Activated CD8-positive, alpha-beta memory T cell treated with anti-CD3 and anti-CD28 coated beads for 4 hours (primary cell): ENCODE results near the gene PIK3C2G.
"Not testable (repeated sequence)": the region's sequence is repeated elsewhere in the genome, so short reads cannot be mapped to it uniquely, and the experiment has no call there.

Experiments used
- DNase-seq, 2 donors: peaks; one replicate each; pipeline ENCODE4 v3.0.0-alpha.2; 2020; ENCODE audit warnings: low read depth in 2 of 2

Gene PIK3C2G

DNA sequence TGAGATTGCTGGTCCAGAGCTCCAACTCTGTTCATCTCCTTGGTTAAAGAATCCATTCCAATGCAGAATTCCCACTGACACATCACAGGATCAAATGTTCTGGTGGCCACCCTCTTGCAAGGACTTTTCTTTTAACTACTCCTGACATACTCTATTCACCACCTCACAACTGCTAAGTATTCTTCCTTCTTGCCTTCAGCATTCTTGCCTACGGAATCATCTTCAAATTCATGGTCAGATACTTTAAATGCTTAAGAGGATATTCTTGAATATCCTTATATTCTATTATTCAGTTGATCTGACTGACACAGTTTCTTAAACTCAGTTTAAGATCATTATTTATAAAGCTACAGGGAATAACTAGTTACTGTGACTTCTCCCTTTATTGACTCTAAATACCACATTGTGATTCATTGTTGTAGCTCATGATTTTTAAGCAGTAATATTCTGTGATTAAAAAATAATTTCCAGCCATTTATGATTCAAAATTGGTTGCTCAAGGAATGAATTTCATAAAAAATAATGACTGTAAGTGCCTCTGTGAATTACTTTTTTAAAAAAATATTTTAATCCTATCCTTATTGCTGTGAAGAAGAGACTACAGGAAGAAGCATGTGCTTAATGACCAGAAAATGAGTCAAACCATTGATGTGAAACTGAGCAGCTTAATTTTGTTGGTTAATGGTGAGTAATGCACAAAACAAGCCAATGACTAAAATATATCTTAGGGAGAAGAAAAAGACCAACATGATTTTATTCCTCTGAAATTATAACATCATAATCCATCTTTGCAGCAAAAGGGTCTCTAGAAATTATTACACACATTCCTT lies 207.1 kb downstream of the PIK3C2G start:
- DNase-seq: no peak

DNA sequence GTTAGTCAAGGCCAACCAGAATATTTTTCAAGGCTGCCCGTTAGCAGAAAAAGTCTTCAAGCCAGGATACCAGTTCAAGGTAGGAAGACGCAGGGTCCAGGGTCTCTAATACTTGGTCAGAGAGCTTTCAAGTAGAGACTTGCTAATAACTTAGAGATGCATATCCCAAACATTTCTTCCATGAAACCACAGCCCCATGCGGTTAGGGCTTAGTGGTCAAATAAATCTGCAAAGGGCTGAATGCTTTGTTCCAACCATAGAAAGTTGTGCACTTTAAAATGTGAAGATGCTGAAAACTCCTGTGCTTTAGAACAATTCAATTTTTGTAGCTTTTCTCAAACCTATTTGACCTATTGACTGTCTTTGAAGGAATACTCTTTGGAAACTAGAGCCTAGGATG lies 208.9 kb downstream of the PIK3C2G start:
- no peak for DNase-seq

DNA sequence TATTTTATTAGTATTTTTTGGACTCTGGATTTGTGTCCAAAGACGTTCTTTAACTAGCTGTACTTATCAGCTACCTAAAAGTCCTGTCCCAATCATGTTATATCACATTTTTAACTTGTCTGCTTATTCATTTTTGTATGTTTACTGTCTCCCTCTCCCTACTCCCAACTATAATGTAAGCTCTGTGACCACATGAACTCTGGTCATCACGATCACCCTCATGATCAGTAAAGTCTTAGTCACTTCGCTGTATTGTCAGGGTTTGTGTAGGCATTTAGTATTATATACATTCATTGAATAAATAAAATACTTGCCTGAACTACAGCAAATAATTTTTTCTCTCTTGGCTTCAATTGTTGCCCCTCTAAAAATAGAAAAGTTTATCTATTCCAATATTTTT lies 211.0 kb downstream of the PIK3C2G start:
- DNase-seq: no peak

- DNase-seq: no peak
These were observed 211.5 kb downstream of the PIK3C2G start for GRCh38 chr12:18472806-18473205.

GRCh38 chr12:18476861-18477260 lies 215.5 kb downstream of the PIK3C2G start:
- no peak for DNase-seq

GRCh38 chr12:18479256-18479655 lies 217.9 kb downstream of the PIK3C2G start:
- no peak for DNase-seq

GRCh38 chr12:18482601-18483120 lies 221.3 kb downstream of the PIK3C2G start:
- no peak for DNase-seq

GRCh38 chr12:18483698-18484325 lies 222.5 kb downstream of the PIK3C2G start:
- no peak for DNase-seq

DNA sequence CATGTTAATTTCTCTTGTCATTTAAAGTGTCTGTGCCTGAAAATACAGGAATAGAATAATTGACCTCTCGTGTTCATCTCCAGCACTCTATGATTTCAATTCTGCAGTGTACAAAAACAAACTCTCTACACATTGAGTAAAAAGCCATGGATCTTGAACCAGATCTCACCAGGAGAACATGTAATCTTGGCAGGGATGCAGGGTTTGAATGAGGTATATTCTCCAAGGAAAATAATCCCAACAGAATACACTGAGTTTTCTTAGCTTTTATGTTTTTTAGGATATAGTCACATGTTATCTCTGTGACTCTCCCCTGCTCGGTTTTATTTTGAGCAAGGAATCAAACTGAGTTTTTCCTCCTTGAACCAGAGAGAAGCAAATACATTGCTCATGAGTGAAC lies 224.7 kb downstream of the PIK3C2G start:
- DNase-seq: no peak

- no peak for DNase-seq
These were observed 226.2 kb downstream of the PIK3C2G start for GRCh38 chr12:18487509-18487908.

- DNase-seq: no peak
These were observed 231.2 kb downstream of the PIK3C2G start for GRCh38 chr12:18492372-18493025.

DNA sequence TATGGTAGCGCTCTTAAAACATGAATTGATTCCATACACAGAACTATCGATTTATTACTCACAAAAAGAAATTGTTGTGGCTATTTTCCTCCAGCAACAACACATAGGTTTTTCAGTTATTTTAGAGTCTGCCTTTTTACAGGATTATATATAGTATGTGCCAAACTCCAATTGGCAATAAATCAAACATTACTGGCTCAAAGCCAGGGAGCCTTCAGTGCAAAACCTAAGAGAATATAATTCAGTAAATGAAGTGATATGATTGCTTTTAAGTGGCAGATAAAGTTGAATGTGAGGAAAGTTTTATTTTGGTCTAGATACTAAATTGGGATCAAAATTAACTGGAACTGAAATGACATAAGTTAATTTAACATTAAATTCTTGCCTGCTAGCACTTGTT lies 234.8 kb downstream of the PIK3C2G start:
- DNase-seq: no peak

DNA sequence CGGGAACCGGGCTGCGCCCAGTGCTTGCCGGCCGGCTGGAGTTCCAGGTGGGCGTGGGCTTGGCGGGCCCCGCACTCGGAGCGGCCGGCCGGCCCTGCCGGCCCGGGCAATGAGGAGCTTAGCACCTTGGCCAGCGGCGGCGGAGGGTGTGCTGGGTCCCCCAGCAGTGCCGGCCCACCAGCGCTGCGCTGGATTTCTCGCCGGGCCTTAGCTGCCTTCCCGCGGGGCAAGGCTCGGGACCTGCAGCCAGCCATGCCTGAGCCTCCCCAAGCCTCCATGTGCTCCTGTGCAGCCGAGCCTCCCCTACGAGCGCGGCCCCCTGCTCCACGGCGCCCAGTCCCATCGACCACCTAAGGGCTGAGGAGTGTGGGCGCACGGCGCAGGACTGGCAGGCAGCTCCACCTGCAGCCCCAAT lies 238.8 kb downstream of the PIK3C2G start:
- DNase-seq: not testable (repeated sequence)

DNA sequence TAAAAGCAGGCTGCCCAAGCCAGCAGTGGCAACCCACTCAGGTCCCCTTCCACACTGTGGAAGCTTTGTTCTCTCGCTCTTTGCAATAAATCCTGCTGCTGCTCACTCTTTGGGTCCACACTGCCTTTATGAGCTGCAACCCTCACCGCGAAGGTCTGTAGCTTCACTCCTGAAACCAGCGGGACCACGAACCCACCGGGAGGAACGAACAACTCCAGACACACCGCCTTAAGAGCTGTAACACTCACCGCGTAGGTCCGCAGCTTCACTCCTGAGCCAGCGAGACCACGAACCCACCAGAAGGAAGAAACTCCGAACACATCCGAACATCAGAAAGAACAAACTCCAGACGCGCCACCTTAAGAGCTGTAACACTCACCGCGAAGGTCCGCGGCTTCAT lies 239.4 kb downstream of the PIK3C2G start:
- DNase-seq: not testable (repeated sequence)

GRCh38 chr12:18502422-18502968 lies 241.2 kb downstream of the PIK3C2G start:
- no peak for DNase-seq

GRCh38 chr12:18521461-18521860 lies 260.1 kb downstream of the PIK3C2G start:
- no peak for DNase-seq

- no peak for DNase-seq
These were observed 261.5 kb downstream of the PIK3C2G start for GRCh38 chr12:18522806-18523205.

DNA sequence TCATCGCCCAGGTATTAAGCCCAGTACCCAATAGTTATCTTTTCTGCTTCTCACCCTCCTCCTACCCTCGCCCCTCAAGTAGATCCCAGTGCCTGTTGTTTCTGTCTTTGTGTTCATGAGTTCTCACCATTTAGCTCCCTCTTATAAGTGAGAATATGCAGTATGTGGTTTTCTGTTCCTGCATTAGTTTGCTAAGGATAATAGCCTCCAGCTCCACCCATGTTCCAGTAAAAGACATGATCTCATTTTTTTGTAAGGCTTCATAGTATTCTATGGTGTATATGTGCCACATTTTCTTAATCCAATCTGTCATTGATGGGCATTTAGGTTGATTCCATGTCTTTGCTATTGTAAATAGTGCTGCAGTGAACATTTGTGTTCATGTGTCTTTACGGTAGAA lies 281.2 kb downstream of the PIK3C2G start:
- DNase-seq: not testable (repeated sequence)

DNA sequence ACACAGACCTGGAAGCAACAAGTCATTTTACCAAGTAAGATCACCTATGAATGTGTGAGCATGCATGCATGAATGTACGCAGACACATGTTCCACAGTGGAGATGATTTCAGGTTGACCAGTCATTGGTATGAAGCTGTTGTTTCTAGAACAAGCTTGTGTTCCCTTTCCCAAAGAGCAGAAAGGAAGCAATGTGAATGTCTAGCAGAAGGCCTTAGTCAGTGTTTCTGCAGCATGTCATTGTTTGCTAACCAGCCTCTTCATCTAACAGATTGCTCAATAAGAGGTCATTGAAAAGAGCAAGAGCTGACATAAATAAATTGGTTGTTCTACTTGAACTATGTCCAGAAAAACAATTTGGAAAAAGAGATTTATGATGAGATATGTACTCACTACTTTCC lies 285.1 kb downstream of the PIK3C2G start:
- DNase-seq: no peak

- no peak for DNase-seq
These were observed 288.3 kb downstream of the PIK3C2G start for GRCh38 chr12:18549598-18549997.

GRCh38 chr12:18551106-18551505 lies 289.8 kb downstream of the PIK3C2G start:
- DNase-seq: no peak

DNA sequence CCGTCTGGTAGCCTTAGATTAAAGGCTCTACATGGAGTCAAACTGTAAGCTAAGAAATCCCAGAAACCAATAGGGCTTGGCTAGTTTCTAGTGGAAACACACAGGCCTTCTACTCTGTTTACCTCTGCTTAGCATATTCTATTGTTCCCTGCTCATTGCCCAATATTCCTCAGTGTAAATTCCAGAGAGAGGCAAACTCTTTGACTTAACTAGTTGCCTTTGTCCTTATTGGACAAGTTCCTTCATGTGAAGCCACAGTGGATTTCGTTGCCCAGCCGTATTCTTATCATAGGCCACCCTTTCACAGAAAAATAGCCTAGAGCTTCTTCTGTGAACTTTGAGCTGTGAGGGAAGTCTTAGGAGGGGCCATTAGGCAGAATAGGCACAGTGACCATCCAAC lies 290.4 kb downstream of the PIK3C2G start:
- no peak for DNase-seq
